Measurements from ENCODE around the gene MTA1.

The MTA1 gene

DNA sequence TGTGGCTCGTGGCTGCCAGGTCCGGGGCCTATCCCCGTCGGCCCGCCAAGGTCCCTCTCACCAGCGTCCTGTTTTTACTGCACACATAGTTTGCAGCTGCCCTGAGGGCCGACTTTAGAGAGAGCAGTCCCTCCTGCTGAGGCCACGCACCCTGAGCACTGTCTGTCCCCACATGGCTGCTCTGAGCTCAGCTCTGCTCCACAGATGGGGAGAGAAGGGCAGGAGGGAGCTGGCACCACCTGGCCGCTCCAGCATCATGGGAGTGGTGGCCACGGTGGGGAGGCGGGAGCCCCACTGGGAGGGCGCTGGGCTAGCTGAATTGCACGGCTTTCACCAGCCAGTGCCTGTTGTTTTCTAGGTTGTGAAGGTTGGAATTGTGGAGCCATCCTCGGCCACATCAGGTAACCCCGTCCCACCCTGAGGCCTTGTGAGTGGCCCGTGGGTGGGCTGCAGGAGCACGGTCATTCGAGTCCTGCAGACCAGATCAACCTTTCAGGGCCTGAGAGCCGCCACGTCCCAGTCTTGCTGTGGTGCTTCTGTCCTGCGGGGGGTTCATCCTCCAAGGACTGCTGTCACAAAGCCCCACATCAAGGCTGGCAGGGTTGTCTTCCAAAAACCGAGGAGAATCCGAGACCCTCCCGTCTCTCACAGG is 28.7 kb upstream of the MTA1 start:
- no peak for DNase-seq (ENCODE audit: low read depth in 1 of 2, low spot score in 1 of 2)
- TF ChIP-seq POLR2AphosphoS5 (IDR thresholded peaks at IDR 0.05; ENCODE audit: low read depth): no peak
- Histone ChIP-seq H3K4me3 (replicated peaks; ENCODE audit: insufficient read depth, low read length) (no peak overlapping the region), H3K27me3 (ENCODE audit: insufficient read depth, poor library complexity, severe bottlenecking) (no peaks in the 10 kb centered on the region), H3K27ac (replicated peaks) (peak overlapping the region; percentile 70)

DNA sequence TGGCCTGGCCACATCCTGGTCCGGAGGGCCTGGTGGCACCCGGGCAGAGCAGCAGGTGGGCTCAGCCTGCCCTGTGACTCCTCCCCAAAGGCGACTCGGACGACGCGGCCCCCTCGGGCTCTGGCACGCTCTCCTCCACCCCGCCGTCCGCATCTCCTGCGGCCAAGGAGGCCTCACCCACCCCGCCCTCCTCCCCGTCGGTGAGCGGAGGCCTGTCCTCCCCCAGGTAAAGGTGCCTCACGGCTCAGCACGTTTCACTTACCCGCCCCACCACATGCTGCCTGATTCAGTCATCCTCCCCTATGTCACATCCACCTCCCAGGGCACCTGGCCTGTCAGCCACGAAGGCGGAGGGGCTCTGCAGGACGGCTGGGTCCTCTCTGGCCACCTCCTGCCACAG is 28.1 kb upstream of the MTA1 start:
- DNase-seq (ENCODE audit: low read depth in 1 of 2, low spot score in 1 of 2): no peak
- Histone ChIP-seq H3K27ac (replicated peaks) (no peak overlapping the region), H3K27me3 (ENCODE audit: insufficient read depth, poor library complexity, severe bottlenecking) (no peaks in the 10 kb centered on the region), H3K4me3 (replicated peaks; ENCODE audit: insufficient read depth, low read length) (no peak overlapping the region)
- TF ChIP-seq SPI1 (IDR thresholded peaks at IDR 0.05; ENCODE audit: borderline replicate concordance, low read depth): no peak
- TF ChIP-seq, protein P1, sequence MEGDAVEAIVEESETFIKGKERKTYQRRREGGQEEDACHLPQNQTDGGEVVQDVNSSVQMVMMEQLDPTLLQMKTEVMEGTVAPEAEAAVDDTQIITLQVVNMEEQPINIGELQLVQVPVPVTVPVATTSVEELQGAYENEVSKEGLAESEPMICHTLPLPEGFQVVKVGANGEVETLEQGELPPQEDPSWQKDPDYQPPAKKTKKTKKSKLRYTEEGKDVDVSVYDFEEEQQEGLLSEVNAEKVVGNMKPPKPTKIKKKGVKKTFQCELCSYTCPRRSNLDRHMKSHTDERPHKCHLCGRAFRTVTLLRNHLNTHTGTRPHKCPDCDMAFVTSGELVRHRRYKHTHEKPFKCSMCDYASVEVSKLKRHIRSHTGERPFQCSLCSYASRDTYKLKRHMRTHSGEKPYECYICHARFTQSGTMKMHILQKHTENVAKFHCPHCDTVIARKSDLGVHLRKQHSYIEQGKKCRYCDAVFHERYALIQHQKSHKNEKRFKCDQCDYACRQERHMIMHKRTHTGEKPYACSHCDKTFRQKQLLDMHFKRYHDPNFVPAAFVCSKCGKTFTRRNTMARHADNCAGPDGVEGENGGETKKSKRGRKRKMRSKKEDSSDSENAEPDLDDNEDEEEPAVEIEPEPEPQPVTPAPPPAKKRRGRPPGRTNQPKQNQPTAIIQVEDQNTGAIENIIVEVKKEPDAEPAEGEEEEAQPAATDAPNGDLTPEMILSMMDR (IDR thresholded peaks at IDR 0.05; ENCODE audit: insufficient read depth, low read length): no peak
- no peak for TF ChIP-seq POLR2AphosphoS5 (IDR thresholded peaks at IDR 0.05; ENCODE audit: low read depth)
- no peak for TF ChIP-seq GABPA (IDR thresholded peaks at IDR 0.05; ENCODE audit: low read depth)
- TF ChIP-seq, protein P2, sequence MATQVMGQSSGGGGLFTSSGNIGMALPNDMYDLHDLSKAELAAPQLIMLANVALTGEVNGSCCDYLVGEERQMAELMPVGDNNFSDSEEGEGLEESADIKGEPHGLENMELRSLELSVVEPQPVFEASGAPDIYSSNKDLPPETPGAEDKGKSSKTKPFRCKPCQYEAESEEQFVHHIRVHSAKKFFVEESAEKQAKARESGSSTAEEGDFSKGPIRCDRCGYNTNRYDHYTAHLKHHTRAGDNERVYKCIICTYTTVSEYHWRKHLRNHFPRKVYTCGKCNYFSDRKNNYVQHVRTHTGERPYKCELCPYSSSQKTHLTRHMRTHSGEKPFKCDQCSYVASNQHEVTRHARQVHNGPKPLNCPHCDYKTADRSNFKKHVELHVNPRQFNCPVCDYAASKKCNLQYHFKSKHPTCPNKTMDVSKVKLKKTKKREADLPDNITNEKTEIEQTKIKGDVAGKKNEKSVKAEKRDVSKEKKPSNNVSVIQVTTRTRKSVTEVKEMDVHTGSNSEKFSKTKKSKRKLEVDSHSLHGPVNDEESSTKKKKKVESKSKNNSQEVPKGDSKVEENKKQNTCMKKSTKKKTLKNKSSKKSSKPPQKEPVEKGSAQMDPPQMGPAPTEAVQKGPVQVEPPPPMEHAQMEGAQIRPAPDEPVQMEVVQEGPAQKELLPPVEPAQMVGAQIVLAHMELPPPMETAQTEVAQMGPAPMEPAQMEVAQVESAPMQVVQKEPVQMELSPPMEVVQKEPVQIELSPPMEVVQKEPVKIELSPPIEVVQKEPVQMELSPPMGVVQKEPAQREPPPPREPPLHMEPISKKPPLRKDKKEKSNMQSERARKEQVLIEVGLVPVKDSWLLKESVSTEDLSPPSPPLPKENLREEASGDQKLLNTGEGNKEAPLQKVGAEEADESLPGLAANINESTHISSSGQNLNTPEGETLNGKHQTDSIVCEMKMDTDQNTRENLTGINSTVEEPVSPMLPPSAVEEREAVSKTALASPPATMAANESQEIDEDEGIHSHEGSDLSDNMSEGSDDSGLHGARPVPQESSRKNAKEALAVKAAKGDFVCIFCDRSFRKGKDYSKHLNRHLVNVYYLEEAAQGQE (IDR thresholded peaks at IDR 0.05; ENCODE audit: insufficient replicate concordance, low read depth): no peak

DNA sequence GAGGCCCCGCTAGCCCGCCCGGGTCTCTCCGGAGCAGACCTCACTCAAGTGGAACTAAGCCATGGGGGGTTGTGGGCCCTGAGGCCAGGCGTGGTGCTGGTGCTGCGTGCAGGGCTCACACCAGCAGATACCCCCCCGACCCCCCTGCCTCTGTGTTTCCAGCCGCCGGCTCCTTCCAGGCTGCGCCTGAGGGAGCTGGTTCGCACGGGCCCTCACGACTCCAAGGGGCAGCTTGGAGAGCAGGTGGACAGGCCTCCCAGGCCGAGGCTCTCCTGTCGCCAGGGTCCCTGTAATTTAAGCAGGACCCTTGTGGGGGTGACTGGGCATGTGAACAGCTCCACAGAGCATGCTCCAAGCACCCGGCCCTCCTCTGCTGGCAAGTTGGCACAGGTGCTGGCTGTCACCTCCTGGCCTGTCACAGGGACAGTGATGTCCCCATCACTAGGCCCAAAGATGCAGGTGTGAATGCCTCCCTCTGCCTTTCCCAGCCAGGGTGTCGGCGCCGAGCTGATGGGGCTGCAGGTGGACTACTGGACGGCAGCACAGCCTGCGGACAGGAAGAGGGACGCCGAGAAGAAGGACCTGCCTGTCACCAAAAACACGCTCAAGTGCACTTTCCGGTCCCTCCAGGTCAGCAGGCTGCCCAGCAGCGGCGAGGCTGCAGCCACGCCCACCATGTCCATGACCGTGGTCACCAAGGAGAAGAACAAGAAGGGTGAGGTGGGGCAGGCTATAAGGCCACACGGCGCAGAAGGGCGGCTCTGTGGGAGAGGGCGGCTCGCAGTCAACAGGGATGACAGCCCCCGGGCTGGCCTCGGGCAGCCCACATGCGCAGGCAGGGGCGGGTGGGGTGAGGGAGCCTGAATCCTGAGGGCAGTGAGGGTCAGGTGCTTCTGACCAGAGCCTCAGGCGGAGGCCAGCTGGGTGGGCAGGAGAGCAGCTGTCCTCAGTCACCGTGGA is 27.2 kb upstream of the MTA1 start:
- no peak for DNase-seq (ENCODE audit: low read depth in 1 of 2, low spot score in 1 of 2)
- no peak for TF ChIP-seq POLR2AphosphoS5 (IDR thresholded peaks at IDR 0.05; ENCODE audit: low read depth)
- Histone ChIP-seq H3K27me3 (ENCODE audit: insufficient read depth, poor library complexity, severe bottlenecking) (no peaks in the 10 kb centered on the region), H3K27ac (replicated peaks) (no peak overlapping the region), H3K4me3 (replicated peaks; ENCODE audit: insufficient read depth, low read length) (no peak overlapping the region)

DNA sequence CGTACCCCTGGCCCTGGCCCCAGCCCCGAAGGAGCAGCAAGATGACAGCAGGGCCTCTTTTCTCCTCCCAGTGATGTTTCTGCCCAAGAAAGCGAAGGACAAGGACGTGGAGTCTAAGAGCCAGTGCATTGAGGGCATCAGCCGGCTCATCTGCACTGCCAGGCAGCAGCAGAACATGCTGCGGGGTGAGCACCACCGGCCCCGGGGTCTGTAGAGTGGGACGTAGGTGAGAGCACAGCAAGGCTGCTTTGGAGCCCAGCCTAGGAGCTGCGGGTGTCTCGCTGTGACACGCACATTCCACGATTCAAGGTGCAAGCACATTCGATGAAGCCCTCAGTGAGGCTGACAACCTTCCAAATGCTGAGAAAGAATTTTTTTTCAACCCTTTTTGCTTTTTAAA is 26.5 kb upstream of the MTA1 start:
- Histone ChIP-seq H3K27me3 (ENCODE audit: insufficient read depth, poor library complexity, severe bottlenecking) (no peaks in the 10 kb centered on the region), H3K4me3 (replicated peaks; ENCODE audit: insufficient read depth, low read length) (no peak overlapping the region), H3K27ac (replicated peaks) (no peak overlapping the region)
- no peak for DNase-seq (ENCODE audit: low read depth in 1 of 2, low spot score in 1 of 2)
- no peak for TF ChIP-seq SPI1 (IDR thresholded peaks at IDR 0.05; ENCODE audit: borderline replicate concordance, low read depth)
- no peak for TF ChIP-seq POLR2AphosphoS5 (IDR thresholded peaks at IDR 0.05; ENCODE audit: low read depth)
- TF ChIP-seq, protein P1 (IDR thresholded peaks at IDR 0.05; ENCODE audit: insufficient read depth, low read length): no peak
- TF ChIP-seq, protein P2 (IDR thresholded peaks at IDR 0.05; ENCODE audit: insufficient replicate concordance, low read depth): no peak
- no peak for TF ChIP-seq GABPA (IDR thresholded peaks at IDR 0.05; ENCODE audit: low read depth)

Measured in HL-60 (cell line).